Measurements from ENCODE around the gene DNAJC3. TPM values are rescaled to one million over a fixed set of nuclear protein-coding genes. Genes with fewer than 3 reads are reported as not detected.

DNAJC3 gene
- total RNA-seq, 4 donors from 2014 or later, result 27.8 to 40.6 (median 34.6) TPM

DNA sequence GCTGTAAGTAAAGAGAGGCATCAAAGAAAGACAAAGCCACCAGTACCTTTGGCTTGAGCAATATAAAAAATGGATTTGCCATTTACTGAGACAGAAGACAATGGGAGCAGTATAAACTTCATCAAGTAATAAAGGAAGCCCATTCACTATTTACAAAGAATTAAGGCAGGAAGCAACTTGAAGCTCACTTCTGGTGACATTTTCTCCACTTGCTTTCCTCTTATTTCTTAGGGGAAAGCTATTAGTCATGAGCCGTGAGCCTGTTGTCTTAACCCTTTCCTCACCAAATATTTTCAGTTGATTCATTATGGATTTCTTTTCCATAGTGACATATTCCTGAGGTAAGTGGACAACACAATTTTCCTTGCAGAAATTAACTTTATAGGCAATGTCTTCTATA is 156.8 kb downstream of the DNAJC3 start:
- WGBS, 2 donors, result 3 to 9% methylated on average over 1 of the region's 1 CpG
- H3K27ac ChIP-seq, result no peak overlapping the region
- no peaks in the 10 kb centered on the region for H3K36me3 ChIP-seq
- intact Hi-C loops (cut with DNase I), result no loop called here
- H3K4me1 ChIP-seq, result peaks cover 0 to 12% (median 2%) of the 10 kb centered on the region in 3 donors
- H3K4me3 ChIP-seq, result no peak overlapping the region
- TF ChIP-seq, protein P1, sequence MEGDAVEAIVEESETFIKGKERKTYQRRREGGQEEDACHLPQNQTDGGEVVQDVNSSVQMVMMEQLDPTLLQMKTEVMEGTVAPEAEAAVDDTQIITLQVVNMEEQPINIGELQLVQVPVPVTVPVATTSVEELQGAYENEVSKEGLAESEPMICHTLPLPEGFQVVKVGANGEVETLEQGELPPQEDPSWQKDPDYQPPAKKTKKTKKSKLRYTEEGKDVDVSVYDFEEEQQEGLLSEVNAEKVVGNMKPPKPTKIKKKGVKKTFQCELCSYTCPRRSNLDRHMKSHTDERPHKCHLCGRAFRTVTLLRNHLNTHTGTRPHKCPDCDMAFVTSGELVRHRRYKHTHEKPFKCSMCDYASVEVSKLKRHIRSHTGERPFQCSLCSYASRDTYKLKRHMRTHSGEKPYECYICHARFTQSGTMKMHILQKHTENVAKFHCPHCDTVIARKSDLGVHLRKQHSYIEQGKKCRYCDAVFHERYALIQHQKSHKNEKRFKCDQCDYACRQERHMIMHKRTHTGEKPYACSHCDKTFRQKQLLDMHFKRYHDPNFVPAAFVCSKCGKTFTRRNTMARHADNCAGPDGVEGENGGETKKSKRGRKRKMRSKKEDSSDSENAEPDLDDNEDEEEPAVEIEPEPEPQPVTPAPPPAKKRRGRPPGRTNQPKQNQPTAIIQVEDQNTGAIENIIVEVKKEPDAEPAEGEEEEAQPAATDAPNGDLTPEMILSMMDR (IDR thresholded peaks at IDR 0.05), result no peak
- TF ChIP-seq POLR2A (IDR thresholded peaks at IDR 0.05), result no peak
- no peaks in the 10 kb centered on the region for H3K27me3 ChIP-seq
- peaks cover 0 to 13% (median 0%) of the 10 kb centered on the region in 3 donors for H3K9me3 ChIP-seq
- DNase-seq, result no peak

DNA sequence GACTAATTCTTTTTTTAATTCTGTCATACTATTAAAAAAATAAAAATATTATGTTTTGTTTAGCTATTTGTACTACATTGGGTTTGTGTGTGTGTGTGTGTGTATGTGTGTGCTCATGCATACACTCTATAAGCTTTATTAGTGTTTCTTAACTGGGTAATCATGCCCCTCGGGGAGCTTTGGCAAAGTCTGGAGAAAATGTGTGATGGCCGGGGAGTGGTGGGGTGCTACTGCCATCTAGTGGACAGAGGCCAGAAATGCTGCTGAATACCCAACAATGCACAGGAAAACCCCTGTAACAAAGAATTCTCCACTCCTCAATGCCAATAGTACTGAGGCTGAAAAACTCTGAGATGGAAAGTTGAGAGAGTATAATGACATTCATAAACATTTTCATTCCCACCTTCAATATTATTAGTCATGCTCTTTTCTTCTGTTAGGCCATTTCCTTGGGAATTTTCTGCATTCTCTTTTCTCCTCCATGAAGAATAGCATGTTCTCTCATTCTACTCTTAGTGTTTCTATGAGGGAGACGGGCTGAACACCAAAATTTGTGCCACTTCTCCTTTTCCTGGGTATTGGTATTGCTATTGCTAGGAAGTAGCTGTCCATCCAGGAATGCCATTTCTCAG is 157.3 kb downstream of the DNAJC3 start:
- WGBS, 2 donors, result 15 to 21% methylated on average over 3 of the region's 3 CpGs
- Histone ChIP-seq H3K4me1 (peaks cover 0 to 12% (median 2%) of the 10 kb centered on the region in 3 donors), H3K4me3 (no peak overlapping the region), H3K27ac (no peak overlapping the region), H3K9me3 (peaks cover 0 to 11% (median 0%) of the 10 kb centered on the region in 3 donors), H3K27me3 (no peaks in the 10 kb centered on the region), H3K36me3 (no peaks in the 10 kb centered on the region)
- no peak for TF ChIP-seq POLR2A (IDR thresholded peaks at IDR 0.05)
- TF ChIP-seq, protein P1 (IDR thresholded peaks at IDR 0.05), result peak; percentile 61 to 92 (median 90)
- no peak for DNase-seq
- intact Hi-C loops (cut with DNase I), result no loop called here

DNA sequence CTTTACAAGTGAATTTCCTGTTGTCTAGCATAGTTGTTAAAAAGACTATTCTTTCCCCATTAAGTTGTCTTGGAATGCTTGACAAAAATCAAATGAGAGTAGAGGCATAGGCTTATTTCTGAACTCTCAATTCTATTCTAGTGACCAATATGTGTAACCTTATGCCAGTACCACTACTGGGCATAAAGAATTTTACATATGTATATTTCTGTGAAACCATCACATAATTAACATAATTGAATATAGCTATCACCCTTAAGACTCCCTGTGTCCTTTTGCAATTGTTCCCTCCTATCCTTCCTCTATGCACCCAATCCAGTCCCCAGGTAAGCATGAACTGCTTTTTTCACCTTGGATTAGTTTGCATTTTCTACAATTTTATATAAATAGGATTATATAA is 165.0 kb downstream of the DNAJC3 start:
- Histone ChIP-seq H3K4me3 (no peak overlapping the region), H3K27me3 (no peaks in the 10 kb centered on the region), H3K27ac (no peak overlapping the region), H3K9me3 (peaks cover 0 to 6% (median 0%) of the 10 kb centered on the region in 3 donors), H3K4me1 (no peaks in the 10 kb centered on the region), H3K36me3 (peaks cover 0 to 8% (median 0%) of the 10 kb centered on the region in 3 donors)
- intact Hi-C loops (cut with DNase I), result no loop called here
- no peak for TF ChIP-seq POLR2A (IDR thresholded peaks at IDR 0.05)
- TF ChIP-seq, protein P1 (IDR thresholded peaks at IDR 0.05), result no peak
- no peak for DNase-seq

- WGBS, 2 donors, result 70 to 85% methylated on average over 2 of the region's 2 CpGs
- peaks cover 0 to 8% (median 0%) of the 10 kb centered on the region in 3 donors for H3K36me3 ChIP-seq
- TF ChIP-seq, protein P1 (IDR thresholded peaks at IDR 0.05), result no peak
- no peak for TF ChIP-seq POLR2A (IDR thresholded peaks at IDR 0.05)
- DNase-seq, result no peak
- H3K9me3 ChIP-seq, result peaks cover 0 to 6% (median 0%) of the 10 kb centered on the region in 3 donors
- no peak overlapping the region for H3K4me3 ChIP-seq
- no peak overlapping the region for H3K27ac ChIP-seq
- intact Hi-C loops (cut with DNase I), result no loop called here
- no peaks in the 10 kb centered on the region for H3K4me1 ChIP-seq
- H3K27me3 ChIP-seq, result no peaks in the 10 kb centered on the region
Measured at GRCh38 chr13:95842898-95843297, 166.0 kb downstream of the DNAJC3 start.

Small RNAs within 50 kb of the gene (small RNA-seq; reads per million reads assigned to genes)
- 0 reads per million in 4 donors for gene HMGN1P24

Other genes with a start within 250 kb of the DNAJC3 start
- gene CLDN10, start 124.4 kb upstream of the DNAJC3 start, total RNA-seq, result 1 to 10 TPM in 2 of 4 donors, not detected in 2; 1.3 to 9.5 TPM
- gene DZIP1, start 32.4 kb upstream of the DNAJC3 start, total RNA-seq, result 10 to 100 TPM in 1 of 4 donors, 1 to 10 TPM in 3; 2.9 to 12.8 (median 7.0) TPM